PC-3 (cell line): ENCODE data around the gene POU4F3.

Experiments used
- EZH2phosphoT487 ChIP-seq: fragments of 300-600 bp; sonication (generic); IDR thresholded peaks from 2 replicates; pipeline ENCODE4 v1.6.1; 2018; ENCODE audit warnings: mild to moderate bottlenecking, antibody characterized with exemption, low read length, borderline replicate concordance
- TF ChIP-seq, protein P1 (sequence below): fragments of 300-600 bp; sonication (generic); conservative IDR thresholded peaks from 2 replicates; pipeline ENCODE4 v1.5.1; 2017; ENCODE audit warnings: antibody characterized with exemption, low read depth, mild to moderate bottlenecking, low read length

DNA sequence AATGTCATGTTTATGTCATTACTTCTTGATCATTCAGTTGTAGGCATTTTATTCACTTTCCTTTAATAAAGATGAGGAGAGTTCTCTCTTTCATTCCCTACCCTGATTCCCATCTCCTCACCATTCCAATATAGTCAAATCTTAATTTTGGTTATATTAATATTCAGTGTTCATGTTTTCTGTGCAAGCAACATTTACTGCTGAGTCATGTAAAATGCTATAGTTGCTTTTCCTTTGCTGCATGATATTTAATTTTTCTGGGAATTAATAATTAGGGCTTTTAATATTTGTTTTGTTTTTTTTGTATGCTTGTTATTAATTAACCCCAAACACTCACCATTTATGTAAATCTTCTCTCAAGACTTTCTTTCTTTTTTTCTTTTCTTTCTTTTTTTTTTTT is 18.5 kb downstream of the POU4F3 start:
- TF ChIP-seq, protein P1, sequence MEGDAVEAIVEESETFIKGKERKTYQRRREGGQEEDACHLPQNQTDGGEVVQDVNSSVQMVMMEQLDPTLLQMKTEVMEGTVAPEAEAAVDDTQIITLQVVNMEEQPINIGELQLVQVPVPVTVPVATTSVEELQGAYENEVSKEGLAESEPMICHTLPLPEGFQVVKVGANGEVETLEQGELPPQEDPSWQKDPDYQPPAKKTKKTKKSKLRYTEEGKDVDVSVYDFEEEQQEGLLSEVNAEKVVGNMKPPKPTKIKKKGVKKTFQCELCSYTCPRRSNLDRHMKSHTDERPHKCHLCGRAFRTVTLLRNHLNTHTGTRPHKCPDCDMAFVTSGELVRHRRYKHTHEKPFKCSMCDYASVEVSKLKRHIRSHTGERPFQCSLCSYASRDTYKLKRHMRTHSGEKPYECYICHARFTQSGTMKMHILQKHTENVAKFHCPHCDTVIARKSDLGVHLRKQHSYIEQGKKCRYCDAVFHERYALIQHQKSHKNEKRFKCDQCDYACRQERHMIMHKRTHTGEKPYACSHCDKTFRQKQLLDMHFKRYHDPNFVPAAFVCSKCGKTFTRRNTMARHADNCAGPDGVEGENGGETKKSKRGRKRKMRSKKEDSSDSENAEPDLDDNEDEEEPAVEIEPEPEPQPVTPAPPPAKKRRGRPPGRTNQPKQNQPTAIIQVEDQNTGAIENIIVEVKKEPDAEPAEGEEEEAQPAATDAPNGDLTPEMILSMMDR = no peak
- no peak for TF ChIP-seq EZH2phosphoT487
